ENCODE measurements around the gene ERP44. TPM values are rescaled to one million over a fixed set of nuclear protein-coding genes. Genes with fewer than 3 reads are reported as not detected.
"Not testable (repeated sequence)": the region's sequence is repeated elsewhere in the genome, so short reads cannot be mapped to it uniquely, and the experiment has no call there.

ERP44 gene
- total RNA-seq (10 to 100 TPM; 14.6 to 18.3 TPM), polyA plus RNA-seq (ENCODE audit: insufficient read depth, low read depth, low replicate concordance) (17.8 TPM)
- long read RNA-seq, donor 1, full-length matches to known transcripts = 43 of 43 reads
- long read RNA-seq, donor 1, partial matches to known transcripts = 0 of 43 reads
- long read RNA-seq, donor 1, other reads (novel, unspliced or antisense) = 0 of 43 reads
- long read RNA-seq, donor 2, full-length matches to known transcripts = 20 of 25 reads
- long read RNA-seq, donor 2, partial matches to known transcripts = 5 of 25 reads
- long read RNA-seq, donor 2, other reads (novel, unspliced or antisense) = 0 of 25 reads

DNA sequence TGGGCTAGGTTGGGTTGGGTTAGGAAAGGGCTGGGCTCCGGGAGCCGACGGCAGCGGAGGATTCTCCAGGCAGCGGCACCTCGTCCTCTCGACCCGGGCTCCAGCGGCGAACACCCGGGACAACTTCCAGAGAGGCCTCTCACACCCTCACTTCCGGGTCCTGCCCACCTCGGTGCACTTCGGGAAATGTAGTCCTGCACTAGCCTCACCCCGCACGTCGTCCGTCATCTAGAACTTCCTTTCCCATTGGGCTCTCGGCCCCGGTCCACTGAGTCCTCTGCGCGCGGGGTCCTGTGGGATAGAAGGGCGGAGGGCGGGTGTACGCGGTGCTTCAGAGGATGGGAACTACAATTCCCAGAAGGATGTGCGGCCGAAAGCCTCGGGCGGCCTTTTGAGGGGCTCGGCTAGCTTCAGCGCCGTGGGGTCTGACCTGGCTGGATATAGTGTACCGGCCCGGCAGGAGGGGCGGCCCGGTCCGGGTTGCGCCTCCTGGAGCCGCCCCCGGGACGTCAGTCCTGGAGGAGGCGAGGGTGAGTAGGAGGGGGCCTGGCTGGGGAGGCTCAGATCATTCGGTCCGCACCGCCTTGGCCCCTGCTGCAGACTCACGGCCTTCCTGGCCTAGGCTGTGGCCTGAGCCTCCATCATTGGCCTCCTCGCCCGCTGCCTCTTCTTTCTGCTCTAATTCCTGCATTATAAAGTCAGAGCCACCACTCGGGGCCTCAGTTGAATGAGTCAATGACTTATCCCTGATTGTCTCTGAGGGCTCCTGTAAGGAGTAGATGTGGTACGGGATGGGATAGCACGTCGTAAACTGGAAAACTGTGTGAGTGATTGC is at the start of gene ERP44, which contains the start of gene INVS:
Gene ERP44 (minus strand): TSS at position 114 of the 835 bp plus-strand sequence. CDS start 160 bp downstream, outside the sequence.
Gene INVS (plus strand): TSS at position 357 of the 835 bp plus-strand sequence. CDS start 5,279 bp downstream, outside the sequence.
- Histone ChIP-seq H3K27me3 (no peaks in the 10 kb centered on the region), H3K9me3 (no peaks in the 10 kb centered on the region), H3K27ac (peak within 1 kb of the TSS; percentile 81 to 90), H3K36me3 (ENCODE audit: low read depth, missing control alignments) (no peaks in the 10 kb centered on the region), H3K4me1 (peaks cover 8% of the 10 kb centered on the region), H3K4me3 (peak within 1 kb of the TSS; percentile 94 to 97)
- intact Hi-C loops (cut with DNase I; ENCODE audit: low total_unique reads) = no loop called here
- WGBS, 2 donors = 0 to 1% methylated on average over 30 to 54 of the region's 54 CpGs
- DNase-seq = peak; percentile 100
- TF ChIP-seq, protein P1, sequence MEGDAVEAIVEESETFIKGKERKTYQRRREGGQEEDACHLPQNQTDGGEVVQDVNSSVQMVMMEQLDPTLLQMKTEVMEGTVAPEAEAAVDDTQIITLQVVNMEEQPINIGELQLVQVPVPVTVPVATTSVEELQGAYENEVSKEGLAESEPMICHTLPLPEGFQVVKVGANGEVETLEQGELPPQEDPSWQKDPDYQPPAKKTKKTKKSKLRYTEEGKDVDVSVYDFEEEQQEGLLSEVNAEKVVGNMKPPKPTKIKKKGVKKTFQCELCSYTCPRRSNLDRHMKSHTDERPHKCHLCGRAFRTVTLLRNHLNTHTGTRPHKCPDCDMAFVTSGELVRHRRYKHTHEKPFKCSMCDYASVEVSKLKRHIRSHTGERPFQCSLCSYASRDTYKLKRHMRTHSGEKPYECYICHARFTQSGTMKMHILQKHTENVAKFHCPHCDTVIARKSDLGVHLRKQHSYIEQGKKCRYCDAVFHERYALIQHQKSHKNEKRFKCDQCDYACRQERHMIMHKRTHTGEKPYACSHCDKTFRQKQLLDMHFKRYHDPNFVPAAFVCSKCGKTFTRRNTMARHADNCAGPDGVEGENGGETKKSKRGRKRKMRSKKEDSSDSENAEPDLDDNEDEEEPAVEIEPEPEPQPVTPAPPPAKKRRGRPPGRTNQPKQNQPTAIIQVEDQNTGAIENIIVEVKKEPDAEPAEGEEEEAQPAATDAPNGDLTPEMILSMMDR (IDR thresholded peaks at IDR 0.05) = peak in 1 of 3 experiments; percentile 6
- TF ChIP-seq POLR2A (IDR thresholded peaks at IDR 0.05) = peak; percentile 69

- H3K27ac ChIP-seq; H3K36me3 ChIP-seq (ENCODE audit: low read depth, missing control alignments); H3K4me3 ChIP-seq; H3K27me3 ChIP-seq; H3K4me1 ChIP-seq; DNase-seq; intact Hi-C loops (cut with DNase I; ENCODE audit: low total_unique reads); H3K9me3 ChIP-seq: not testable (repeated sequence)
- WGBS, 2 donors = 85 to 89% methylated on average over 8 of the region's 8 CpGs
Observed at GRCh38 chr9:100145976-100146375, 47.2 kb upstream of the ERP44 start.

DNA sequence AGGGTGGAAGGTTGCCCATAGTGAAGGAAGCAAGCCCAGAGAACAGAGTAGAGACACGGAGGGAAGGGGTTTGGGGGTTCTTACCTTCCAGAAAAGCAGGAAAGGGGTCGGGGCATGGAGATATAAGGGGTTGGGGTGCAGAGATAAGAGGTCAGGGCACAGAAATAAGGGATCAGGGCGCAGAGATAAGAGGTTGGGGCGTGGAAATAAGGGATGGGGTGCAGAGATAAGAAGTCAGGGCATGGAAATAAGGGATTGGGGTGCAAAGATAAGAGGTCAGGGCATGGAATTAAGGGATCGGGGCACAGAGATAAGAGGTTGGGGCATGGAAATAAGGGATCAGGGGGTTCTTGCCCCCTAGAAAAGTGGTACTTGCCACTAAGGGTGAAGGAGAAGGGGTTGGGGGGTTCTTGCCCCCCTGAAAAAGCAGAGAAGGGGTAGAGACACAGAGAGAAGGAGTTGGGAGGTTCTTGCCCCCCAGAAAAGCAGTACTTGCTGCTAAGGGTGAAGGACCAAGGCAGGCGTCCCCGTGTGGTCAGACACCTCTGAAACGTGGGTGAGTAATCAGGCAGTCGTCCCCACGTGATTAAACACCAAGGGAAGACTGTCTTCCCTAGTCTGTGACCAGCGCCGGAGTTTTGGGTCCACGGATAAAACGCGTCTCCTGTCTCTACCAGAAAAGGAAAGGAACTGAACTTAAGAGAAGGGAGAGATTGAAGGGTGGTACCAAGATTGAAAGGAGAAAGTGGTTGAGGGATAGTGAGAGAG is 46.6 kb upstream of the ERP44 start:
- H3K4me3 ChIP-seq; H3K36me3 ChIP-seq (ENCODE audit: low read depth, missing control alignments); H3K9me3 ChIP-seq; H3K4me1 ChIP-seq; H3K27me3 ChIP-seq; intact Hi-C loops (cut with DNase I; ENCODE audit: low total_unique reads); DNase-seq; H3K27ac ChIP-seq: not testable (repeated sequence)
- WGBS, 2 donors = 93 to 94% methylated on average over 15 of the region's 15 CpGs

GRCh38 chr9:100141862-100142261 is 43.1 kb upstream of the ERP44 start:
- H3K27me3 ChIP-seq; H3K36me3 ChIP-seq (ENCODE audit: low read depth, missing control alignments); H3K27ac ChIP-seq; intact Hi-C loops (cut with DNase I; ENCODE audit: low total_unique reads); DNase-seq; H3K9me3 ChIP-seq; H3K4me3 ChIP-seq; H3K4me1 ChIP-seq: not testable (repeated sequence)
- WGBS, 2 donors = 92 to 98% methylated on average over 9 of the region's 9 CpGs

GRCh38 chr9:100140303-100140702 is 41.5 kb upstream of the ERP44 start:
- WGBS, 2 donors = 95 to 96% methylated on average over 6 of the region's 6 CpGs
- H3K9me3 ChIP-seq; H3K27ac ChIP-seq; H3K4me3 ChIP-seq; H3K36me3 ChIP-seq (ENCODE audit: low read depth, missing control alignments); H3K27me3 ChIP-seq; DNase-seq; intact Hi-C loops (cut with DNase I; ENCODE audit: low total_unique reads); H3K4me1 ChIP-seq: not testable (repeated sequence)

DNA sequence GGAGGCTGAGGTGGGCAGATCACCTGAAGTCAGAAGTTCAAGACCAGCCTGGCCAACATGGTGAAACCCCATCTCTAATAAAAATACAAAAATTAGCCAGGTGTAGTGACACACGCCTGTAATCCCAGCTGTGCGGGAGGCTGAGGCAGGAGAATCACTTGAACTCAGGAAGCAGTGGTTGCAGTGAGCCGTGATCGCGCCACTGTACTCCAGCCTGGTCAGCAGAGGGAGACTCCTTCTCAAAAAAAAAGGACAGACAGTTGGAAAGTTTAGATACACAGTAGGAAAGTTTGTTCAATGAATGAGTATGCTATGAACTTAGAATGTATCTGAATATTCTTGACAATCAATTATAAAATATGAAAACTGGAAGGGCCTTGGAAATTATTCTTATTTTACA is 38.0 kb upstream of the ERP44 start:
- H3K27me3 ChIP-seq; intact Hi-C loops (cut with DNase I; ENCODE audit: low total_unique reads); H3K27ac ChIP-seq; H3K9me3 ChIP-seq; H3K4me3 ChIP-seq; H3K36me3 ChIP-seq (ENCODE audit: low read depth, missing control alignments); DNase-seq; H3K4me1 ChIP-seq: not testable (repeated sequence)
- 91 to 94% methylated on average over 5 of the region's 5 CpGs for WGBS, 2 donors

GRCh38 chr9:100134731-100135130 is 35.9 kb upstream of the ERP44 start:
- H3K4me1 ChIP-seq = no peaks in the 10 kb centered on the region
- no peak overlapping the region for H3K27ac ChIP-seq
- no peaks in the 10 kb centered on the region for H3K36me3 ChIP-seq (ENCODE audit: low read depth, missing control alignments)
- 95 to 97% methylated on average over 3 of the region's 3 CpGs for WGBS, 2 donors
- TF ChIP-seq POLR2A (IDR thresholded peaks at IDR 0.05) = no peak
- TF ChIP-seq, protein P1 (IDR thresholded peaks at IDR 0.05) = no peak
- H3K4me3 ChIP-seq = no peak overlapping the region
- DNase-seq = no peak
- H3K9me3 ChIP-seq = no peaks in the 10 kb centered on the region
- intact Hi-C loops (cut with DNase I; ENCODE audit: low total_unique reads) = no loop called here
- H3K27me3 ChIP-seq = no peaks in the 10 kb centered on the region
